ENCODE measurements around the gene KRTAP10-10.

GRCh38 chr21:44653656-44654575 is 16.8 kb downstream of the KRTAP10-10 start:
- TF ChIP-seq, protein P1, sequence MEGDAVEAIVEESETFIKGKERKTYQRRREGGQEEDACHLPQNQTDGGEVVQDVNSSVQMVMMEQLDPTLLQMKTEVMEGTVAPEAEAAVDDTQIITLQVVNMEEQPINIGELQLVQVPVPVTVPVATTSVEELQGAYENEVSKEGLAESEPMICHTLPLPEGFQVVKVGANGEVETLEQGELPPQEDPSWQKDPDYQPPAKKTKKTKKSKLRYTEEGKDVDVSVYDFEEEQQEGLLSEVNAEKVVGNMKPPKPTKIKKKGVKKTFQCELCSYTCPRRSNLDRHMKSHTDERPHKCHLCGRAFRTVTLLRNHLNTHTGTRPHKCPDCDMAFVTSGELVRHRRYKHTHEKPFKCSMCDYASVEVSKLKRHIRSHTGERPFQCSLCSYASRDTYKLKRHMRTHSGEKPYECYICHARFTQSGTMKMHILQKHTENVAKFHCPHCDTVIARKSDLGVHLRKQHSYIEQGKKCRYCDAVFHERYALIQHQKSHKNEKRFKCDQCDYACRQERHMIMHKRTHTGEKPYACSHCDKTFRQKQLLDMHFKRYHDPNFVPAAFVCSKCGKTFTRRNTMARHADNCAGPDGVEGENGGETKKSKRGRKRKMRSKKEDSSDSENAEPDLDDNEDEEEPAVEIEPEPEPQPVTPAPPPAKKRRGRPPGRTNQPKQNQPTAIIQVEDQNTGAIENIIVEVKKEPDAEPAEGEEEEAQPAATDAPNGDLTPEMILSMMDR (IDR thresholded peaks at IDR 0.05) = no peak
- TF ChIP-seq EP300 (IDR thresholded peaks at IDR 0.05) = no peak

Measured in gastroesophageal sphincter (tissue), 3 donors.